Ascending aorta (tissue), 2 donors: Measurements from ENCODE around the gene GAREM1. TPM values are rescaled to one million over a fixed set of nuclear protein-coding genes. Genes with fewer than 3 reads are reported as not detected.

Experiments
- DNase-seq, 2 donors: peaks; one replicate each; pipeline ENCODE4 v3.0.0-alpha.2; 2019; ENCODE audit warnings: low spot score in 2 of 2
- H3K27ac ChIP-seq, 2 donors: fragments of 200-600 bp; sonication (generic); one replicate each; pipeline ENCODE4 v1.5.1; 2016 to 2017; ENCODE audit warnings: mild to moderate bottlenecking in 1 of 2
- H3K27me3 ChIP-seq: fragments of 200-600 bp; sonication (generic); one replicate; pipeline ENCODE4 v1.5.1; 2017
- H3K36me3 ChIP-seq, 2 donors: fragments of 200-600 bp; sonication (generic); one replicate each; pipeline ENCODE4 v1.5.1; 2016
- H3K4me1 ChIP-seq, 2 donors: fragments of 200-600 bp; sonication (generic); one replicate each; pipeline ENCODE4 v1.5.1; 2016 to 2017; ENCODE audit warnings: mild to moderate bottlenecking in 1 of 2
- H3K4me3 ChIP-seq, 2 donors: fragments of 200-600 bp; sonication (generic); one replicate each; pipeline ENCODE4 v1.5.1; 2016 to 2017; ENCODE audit warnings: mild to moderate bottlenecking in 1 of 2
- H3K9me3 ChIP-seq, 2 donors: fragments of 200-600 bp; sonication (generic); one replicate each; pipeline ENCODE4 v1.5.1; 2016
- CTCF ChIP-seq, 3 experiments: fragments of 200-600 bp in 2 of 3; fragments of 450-650 bp in 1 of 3; sonication (generic) in 2 of 3; IDR thresholded peaks; one replicate each; pipeline ENCODE4 v1.5.1; 2016 to 2019; ENCODE audit warnings: antibody characterized with exemption in 3 of 3, mild to moderate bottlenecking in 1 of 3, moderate library complexity in 1 of 3
- intact Hi-C: fragments of 100-400 bp; cut with DNase I; formaldehyde crosslinking; loops from one replicate; pipeline ENCODE4 v1.15.1; 2023
- total RNA-seq: library from RNA; depleted of rRNA; stranded (reverse); fragments of >200 nt; gene quantifications from one replicate; pipeline ENCODE4 v1.1.0, GENCODE V29; 2016

GAREM1 gene
- total RNA-seq, 1 donor from 2014 or later, result 8.9 TPM

GRCh38 chr18:32383050-32383819 lies 87.4 kb downstream of the GAREM1 start:
- no peaks in the 10 kb centered on the region for H3K9me3 ChIP-seq
- no peak for DNase-seq
- peak overlapping the region in 1 of 2 donors; percentile 5 for H3K4me3 ChIP-seq
- no peaks in the 10 kb centered on the region for H3K27me3 ChIP-seq
- peak overlapping the region; percentile 71 to 93 for H3K27ac ChIP-seq
- intact Hi-C loops, result loop anchor here (2.0 to 5.0 kb wide), 3 partner anchors 32 to 88 kb away; partner anchors contain the start of gene GAREM1
- no peaks in the 10 kb centered on the region for H3K36me3 ChIP-seq
- peaks cover 0 to 21% of the 10 kb centered on the region in 2 donors for H3K4me1 ChIP-seq
- no peak for TF ChIP-seq CTCF (IDR thresholded peaks at IDR 0.05)

GRCh38 chr18:32381761-32382160 lies 88.9 kb downstream of the GAREM1 start:
- no peak for TF ChIP-seq CTCF (IDR thresholded peaks at IDR 0.05)
- H3K27me3 ChIP-seq, result no peaks in the 10 kb centered on the region
- H3K36me3 ChIP-seq, result no peaks in the 10 kb centered on the region
- H3K4me1 ChIP-seq, result peaks cover 0 to 23% of the 10 kb centered on the region in 2 donors
- DNase-seq, result no peak
- H3K4me3 ChIP-seq, result no peak overlapping the region
- peak overlapping the region; percentile 71 to 93 for H3K27ac ChIP-seq
- H3K9me3 ChIP-seq, result no peaks in the 10 kb centered on the region
- intact Hi-C loops, result loop anchor here (2.0 to 5.0 kb wide), 3 partner anchors 31 to 89 kb away; partner anchors contain the start of gene GAREM1

- H3K27ac ChIP-seq, result peak overlapping the region; percentile 29 to 93
- intact Hi-C loops, result loop anchor here (5.0 kb wide), 1 partner anchor 78 kb away; no protein-coding TSS in a partner anchor
Measured at GRCh38 chr18:32380559-32380958, 90.1 kb downstream of the GAREM1 start.

GRCh38 chr18:32379891-32380290 lies 90.8 kb downstream of the GAREM1 start:
- Histone ChIP-seq H3K9me3 (no peaks in the 10 kb centered on the region), H3K4me3 (no peak overlapping the region), H3K4me1 (peaks cover 0 to 23% of the 10 kb centered on the region in 2 donors), H3K36me3 (no peaks in the 10 kb centered on the region), H3K27ac (no peak overlapping the region), H3K27me3 (no peaks in the 10 kb centered on the region)
- TF ChIP-seq CTCF (IDR thresholded peaks at IDR 0.05), result no peak
- intact Hi-C loops, result loop anchor here (5.0 kb wide), 1 partner anchor 78 kb away; no protein-coding TSS in a partner anchor
- no peak for DNase-seq

More at GRCh38 chr18:32380559-32380958, 90.1 kb downstream of the GAREM1 start:
- no peaks in the 10 kb centered on the region for H3K36me3 ChIP-seq
- no peaks in the 10 kb centered on the region for H3K9me3 ChIP-seq
- DNase-seq, result no peak
- H3K4me1 ChIP-seq, result peaks cover 0 to 23% of the 10 kb centered on the region in 2 donors
- H3K27me3 ChIP-seq, result no peaks in the 10 kb centered on the region
- no peak overlapping the region for H3K4me3 ChIP-seq
- TF ChIP-seq CTCF (IDR thresholded peaks at IDR 0.05), result no peak

- peak overlapping the region in 1 of 2 donors; percentile 54 for H3K27ac ChIP-seq
- intact Hi-C loops, result no loop called here
- H3K4me3 ChIP-seq, result no peak overlapping the region
- no peak for DNase-seq
- no peaks in the 10 kb centered on the region for H3K36me3 ChIP-seq
- H3K4me1 ChIP-seq, result peaks cover 0 to 18% of the 10 kb centered on the region in 2 donors
- H3K9me3 ChIP-seq, result no peaks in the 10 kb centered on the region
- no peaks in the 10 kb centered on the region for H3K27me3 ChIP-seq
- no peak for TF ChIP-seq CTCF (IDR thresholded peaks at IDR 0.05)
Measured at GRCh38 chr18:32378705-32379104, 92.0 kb downstream of the GAREM1 start.
